SK-N-SH (cell line): Measurements from ENCODE around the gene KLK14. TPM values are rescaled to one million over a fixed set of nuclear protein-coding genes. Genes with fewer than 3 reads are reported as not detected.

Experiments used
- CTCF ChIA-PET: fragments of 300-600, 350-600 bp; formaldehyde crosslinking; extraction: SDS; loops from one replicate; lab custom pipeline; 2021; lab: Yijun Ruan, JAX
- POLR2A ChIA-PET: fragments of 350-600 bp; sonication (Branson Sonifier 250); formaldehyde crosslinking; extraction: SDS; loops from one replicate; lab custom pipeline; 2020; ENCODE audit warnings: antibody characterized with exemption, inconsistent platforms; lab: Yijun Ruan, JAX
- DNase-seq: peaks from one replicate; pipeline ENCODE4 v3.0.0; 2012
- H2AFZ ChIP-seq: fragments of 200-600 bp; sonication (generic); 2 replicates; pipeline ENCODE4 v1.8.1; 2016; ENCODE audit warnings: antibody characterized with exemption, mild to moderate bottlenecking, low read depth
- H3F3A ChIP-seq: fragments of 200-600 bp; sonication (generic); replicated peaks from 2 replicates; pipeline ENCODE3; 2016; ENCODE audit warnings: antibody characterized with exemption, mild to moderate bottlenecking; ENCODE audit not compliant: insufficient read depth
- H3K27ac ChIP-seq, 2 experiments: fragments of 200-500 bp in 1 of 2; fragments of 200-600 bp in 1 of 2; sonication (Bioruptor generic) in 1 of 2; sonication (generic), shearing (Covaris generic) in 1 of 2; 2 replicates each; pipeline versions ENCODE4 v1.5.1 to v1.6.1; 2014 to 2016; ENCODE audit warnings: low read depth in 2 of 2, inconsistent platforms in 1 of 2, low read length in 1 of 2, mild to moderate bottlenecking in 1 of 2, mixed read lengths in 1 of 2
- H3K27me3 ChIP-seq: fragments of 200-600 bp; sonication (generic), shearing (Covaris generic); 2 replicates; pipeline ENCODE4 v1.6.1; 2016; ENCODE audit warnings: mixed run types; ENCODE audit not compliant: insufficient read depth
- H3K36me3 ChIP-seq, 2 experiments: fragments of 200-500 bp in 1 of 2; fragments of 200-600 bp in 1 of 2; sonication (Bioruptor generic) in 1 of 2; sonication (generic) in 1 of 2; replicated peaks in 1 of 2; 2 replicates each; pipeline versions ENCODE3 to v1.5.1; 2014 to 2016; ENCODE audit warnings: low read length in 1 of 2, mild to moderate bottlenecking in 1 of 2; ENCODE audit not compliant: insufficient read depth in 2 of 2, control insufficient read depth in 1 of 2
- H3K4me1 ChIP-seq, 2 experiments: fragments of 200-500 bp in 1 of 2; fragments of 200-600 bp in 1 of 2; sonication (Bioruptor generic) in 1 of 2; sonication (generic), shearing (Covaris generic) in 1 of 2; 2 replicates each; pipeline versions ENCODE4 v1.5.1 to v1.6.1; 2014 to 2016; ENCODE audit warnings: low read depth in 1 of 2, low read length in 1 of 2, mixed run types in 1 of 2; ENCODE audit not compliant: insufficient read depth in 2 of 2, control insufficient read depth in 1 of 2
- H3K4me2 ChIP-seq: fragments of 200-600 bp; sonication (generic), shearing (Covaris generic); 2 replicates; pipeline ENCODE4 v1.6.1; 2017; ENCODE audit warnings: mixed run types
- H3K4me3 ChIP-seq, 2 experiments: fragments of 200-500 bp in 1 of 2; fragments of 200-600 bp in 1 of 2; sonication (Bioruptor generic) in 1 of 2; sonication (generic), shearing (Covaris generic) in 1 of 2; 2 replicates each; pipeline versions ENCODE4 v1.5.1 to v1.8.1; 2014 to 2016; ENCODE audit warnings: low read depth in 2 of 2, inconsistent platforms in 1 of 2, low read length in 1 of 2, mild to moderate bottlenecking in 1 of 2, mixed read lengths in 1 of 2, moderate library complexity in 1 of 2
- H3K79me2 ChIP-seq: fragments of 200-600 bp; sonication (generic); 2 replicates; pipeline ENCODE4 v1.8.1; 2017; ENCODE audit warnings: mild to moderate bottlenecking; ENCODE audit not compliant: insufficient read depth
- H3K9ac ChIP-seq: fragments of 200-600 bp; sonication (generic); 2 replicates; pipeline ENCODE4 v1.6.1; 2017; ENCODE audit warnings: mixed run types
- H3K9me2 ChIP-seq: fragments of 200-600 bp; sonication (generic); 2 replicates; pipeline ENCODE4 v1.6.1; 2017; ENCODE audit warnings: mixed run types
- H3K9me3 ChIP-seq: fragments of 200-600 bp; sonication (generic); 2 replicates; pipeline ENCODE4 v1.6.1; 2017; ENCODE audit warnings: mixed run types, mild to moderate bottlenecking, moderate library complexity
- H4K20me1 ChIP-seq: fragments of 200-600 bp; sonication (generic); 2 replicates; pipeline ENCODE4 v1.6.1; 2017; ENCODE audit warnings: mild to moderate bottlenecking, mixed run types; ENCODE audit not compliant: insufficient read depth
- CTCF ChIP-seq: fragments of 200-600 bp; sonication (generic); IDR thresholded peaks from 2 replicates; pipeline ENCODE4 v1.6.1; 2017; ENCODE audit warnings: antibody characterized with exemption, mild to moderate bottlenecking, moderate library complexity
- EP300 ChIP-seq, 2 experiments: IDR thresholded peaks; 2 replicates each; pipeline versions ENCODE4 v1.4.0 to v1.6.1; 2012; ENCODE audit warnings: borderline replicate concordance in 1 of 2, low read depth in 1 of 2, low read length in 1 of 2
- GABPA ChIP-seq: IDR thresholded peaks from 2 replicates; pipeline ENCODE4 v1.4.0; 2012; ENCODE audit warnings: low read depth, mild to moderate bottlenecking
- GATA2 ChIP-seq: sonication (generic); formaldehyde crosslinking; IDR thresholded peaks from 2 replicates; pipeline ENCODE4 v1.5.0; 2020; ENCODE audit warnings: mild to moderate bottlenecking, missing genetic modification reagents
- IRF3 ChIP-seq: fragments of 150-350 bp; IDR thresholded peaks from 2 replicates; pipeline ENCODE4 v1.6.1; 2016; ENCODE audit warnings: mild to moderate bottlenecking, low read depth, low read length
- MXI1 ChIP-seq: IDR thresholded peaks from 2 replicates; pipeline ENCODE4 v1.6.1; 2012; ENCODE audit warnings: mild to moderate bottlenecking, low read depth, low read length, improper control_type of control experiment
- NFIC ChIP-seq: IDR thresholded peaks from 2 replicates; pipeline ENCODE4 v1.4.0; 2012; ENCODE audit warnings: borderline replicate concordance
- TAF1 ChIP-seq: IDR thresholded peaks from 2 replicates; pipeline ENCODE4 v1.6.1; 2012; ENCODE audit warnings: low read depth, mild to moderate bottlenecking, low read length, moderate library complexity, borderline replicate concordance
- TEAD4 ChIP-seq: IDR thresholded peaks from 2 replicates; pipeline ENCODE4 v1.4.0; 2012; ENCODE audit warnings: mild to moderate bottlenecking, borderline replicate concordance; ENCODE audit not compliant: insufficient read depth
- YY1 ChIP-seq: IDR thresholded peaks from 2 replicates; pipeline ENCODE4 v1.4.0; 2012; ENCODE audit warnings: low read depth, mild to moderate bottlenecking
- WGBS: methylation state at CpG from one replicate; pipeline ENCODE4 v1.1.6; 2017; ENCODE audit warnings: low lambda C conversion rate; 5-methylcytosine and 5-hydroxymethylcytosine counted together
- polyA plus RNA-seq, 3 experiments: library from polyadenylated mRNA; depleted of rRNA; stranded (reverse); fragments of >200 nt; gene quantifications; 2 replicates each; pipeline ENCODE4 v1.2.3, GENCODE V29; 2012

KLK14 gene
- polyA plus RNA-seq, 1 of the 3 experiments (the other 2 are of a cell fraction) = 0.26 TPM

GRCh38 chr19:51083783-51084182, 1.1 kb upstream of the KLK14 start:
- POLR2A ChIA-PET = no interaction called here
- DNase-seq = no peak
- no peaks in the 10 kb centered on the region for H3K79me2 ChIP-seq
- H3K36me3 ChIP-seq = no peaks in the 10 kb centered on the region
- H3K9me3 ChIP-seq = no peaks in the 10 kb centered on the region
- H3K27ac ChIP-seq = no peak overlapping the region
- no peak overlapping the region for H2AFZ ChIP-seq
- H3K4me2 ChIP-seq = no peak overlapping the region
- H3K4me3 ChIP-seq = no peak overlapping the region
- peaks cover 23% of the 10 kb centered on the region; the same call in 1 of the 2 replicates for H3K27me3 ChIP-seq
- TF ChIP-seq YY1 (no peak), IRF3 (no peak), EP300 (IDR thresholded peaks at IDR 0.05; ENCODE audit: borderline replicate concordance in 1 of 2, low read depth in 1 of 2, low read length in 1 of 2) (no peak), NFIC (no peak), GATA2 (CRISPR knock-in tag) (no peak), MXI1 (no peak), TAF1 (no peak), GABPA (no peak)
- TF ChIP-seq, all 33 proteins: peak for 0
- Histone ChIP-seq H4K20me1 (no peaks in the 10 kb centered on the region), H3K9ac (no peak overlapping the region), H3F3A (no peaks in the 10 kb centered on the region), H3K9me2 (no peaks in the 10 kb centered on the region), H3K4me1 (no peaks in the 10 kb centered on the region)
- CTCF ChIA-PET = interaction anchor here (4.2 kb wide), 1 partner anchor 12 kb away, joined by 17 read pairs; no protein-coding TSS in a partner anchor
- 30% methylated on average over 14 of the region's 14 CpGs for WGBS

- TF ChIP-seq TEAD4 (no peak), CTCF (no peak)
- H3F3A ChIP-seq = no peaks in the 10 kb centered on the region
- no peaks in the 10 kb centered on the region for H3K79me2 ChIP-seq
- no peak overlapping the region for H3K9ac ChIP-seq
- 4% methylated on average over 4 of the region's 4 CpGs for WGBS
- H3K9me3 ChIP-seq = no peaks in the 10 kb centered on the region
- CTCF ChIA-PET = no interaction called here
- no peaks in the 10 kb centered on the region for H3K36me3 ChIP-seq
- H3K4me3 ChIP-seq = no peak overlapping the region
- H3K4me2 ChIP-seq = no peak overlapping the region
- no peak for DNase-seq
- no peaks in the 10 kb centered on the region for H3K4me1 ChIP-seq
- POLR2A ChIA-PET = no interaction called here
- H3K9me2 ChIP-seq = no peaks in the 10 kb centered on the region
- H3K27ac ChIP-seq = no peak overlapping the region
- peaks cover 23% of the 10 kb centered on the region; the same call in 1 of the 2 replicates for H3K27me3 ChIP-seq
- no peak overlapping the region for H2AFZ ChIP-seq
- no peaks in the 10 kb centered on the region for H4K20me1 ChIP-seq
Observed at GRCh38 chr19:51083181-51083580, 494 bp upstream of the KLK14 start.
